ENCODE measurements around the gene INPP5D.

GRCh38 chr2:233105156-233105895, 45.2 kb downstream of the INPP5D start:
- TF ChIP-seq POLR2AphosphoS5 (IDR thresholded peaks at IDR 0.05; ENCODE audit: low read depth, low read length) (no peak), POLR2A (IDR thresholded peaks at IDR 0.05; ENCODE audit: low read depth, low read length) (no peak)
